IMR-90 (cell line): ENCODE measurements around the gene NT5C1A. TPM values are rescaled to one million over a fixed set of nuclear protein-coding genes. Genes with fewer than 3 reads are reported as not detected.

ENCODE experiments used
- ATAC-seq: fragments of 200-7000 bp; cut with Tn5 transposase; 2 replicates; pipeline ENCODE4 v1.9.1; 2020; ENCODE audit warnings: low read depth, mild to moderate bottlenecking, moderate library complexity
- BruUV-seq: library from RNA; stranded (reverse); fragments of 400-500 nt; replicated peaks from 2 replicates; lab custom pipeline; 2021; lab: Mats Ljungman, UMichigan
- CTCF ChIA-PET: fragments of 300-600 bp; formaldehyde crosslinking; extraction: SDS; loops from one replicate; lab custom pipeline; 2021; ENCODE audit warnings: antibody characterized with exemption; lab: Yijun Ruan, JAX
- POLR2A ChIA-PET: fragments of 300-600 bp; sonication (Branson Sonifier 250); formaldehyde crosslinking; loops from one replicate; lab custom pipeline; 2022; ENCODE audit warnings: antibody characterized with exemption; ENCODE audit not compliant: unreplicated experiment; lab: Charles Lee
- DNase-seq: peaks from one replicate; pipeline ENCODE4 v3.0.0; 2013
- H2AFZ ChIP-seq: replicated peaks from 2 replicates; pipeline ENCODE3; 2013; ENCODE audit warnings: low read length, mild to moderate bottlenecking; ENCODE audit not compliant: poor library complexity
- H2AK5ac ChIP-seq: 2 replicates; pipeline ENCODE4 v1.6.1; 2013; ENCODE audit warnings: low read depth, low read length, inconsistent platforms
- H2AK9ac ChIP-seq: replicated peaks from 2 replicates; pipeline ENCODE3; 2013; ENCODE audit warnings: mild to moderate bottlenecking, low read depth, low read length, moderate library complexity; ENCODE audit not compliant: poor library complexity
- H2BK120ac ChIP-seq: 2 replicates; pipeline ENCODE4 v1.6.1; 2013; ENCODE audit warnings: low read depth, low read length, inconsistent platforms
- H2BK15ac ChIP-seq: 3 replicates; pipeline ENCODE4 v1.6.1; 2013; ENCODE audit warnings: low read depth, low read length, inconsistent platforms
- H2BK20ac ChIP-seq: 2 replicates; pipeline ENCODE4 v1.6.1; 2013; ENCODE audit warnings: low read depth, mild to moderate bottlenecking, inconsistent platforms, low read length, moderate library complexity
- H2BK5ac ChIP-seq: 2 replicates; pipeline ENCODE4 v1.6.1; 2013; ENCODE audit warnings: mild to moderate bottlenecking, low read depth, low read length, inconsistent platforms; ENCODE audit not compliant: poor library complexity, severe bottlenecking
- H3K14ac ChIP-seq: replicated peaks from 2 replicates; pipeline ENCODE4 v1.6.1; 2013; ENCODE audit warnings: low read depth, low read length, inconsistent platforms
- H3K18ac ChIP-seq: 2 replicates; pipeline ENCODE4 v1.6.1; 2013; ENCODE audit warnings: low read depth, low read length, control low read depth
- H3K23ac ChIP-seq: 2 replicates; pipeline ENCODE4 v1.6.1; 2013; ENCODE audit warnings: low read depth, low read length, inconsistent platforms
- H3K27ac ChIP-seq: 2 replicates; pipeline ENCODE4 v1.5.1; 2013; ENCODE audit warnings: mild to moderate bottlenecking, control low read depth, low read length; ENCODE audit not compliant: insufficient read depth
- H3K27me3 ChIP-seq: 2 replicates; pipeline ENCODE4 v1.6.1; 2013; ENCODE audit warnings: low read length; ENCODE audit not compliant: control insufficient read depth, insufficient read depth
- H3K36me3 ChIP-seq: 2 replicates; pipeline ENCODE4 v1.6.1; 2013; ENCODE audit warnings: low read length, mixed read lengths; ENCODE audit not compliant: control insufficient read depth, insufficient read depth
- H3K4ac ChIP-seq: 2 replicates; pipeline ENCODE4 v1.6.1; 2013; ENCODE audit warnings: low read depth, low read length, inconsistent platforms
- H3K4me1 ChIP-seq: 2 replicates; pipeline ENCODE4 v1.6.1; 2013; ENCODE audit warnings: low read length, mixed read lengths; ENCODE audit not compliant: control insufficient read depth, insufficient read depth
- H3K4me2 ChIP-seq: 2 replicates; pipeline ENCODE4 v1.6.1; 2013; ENCODE audit warnings: low read depth, mild to moderate bottlenecking, control low read depth, low read length, moderate library complexity
- H3K4me3 ChIP-seq: 2 replicates; pipeline ENCODE4 v1.5.1; 2013; ENCODE audit warnings: low read depth, mild to moderate bottlenecking, control low read depth, low read length, moderate library complexity; ENCODE audit not compliant: insufficient read depth
- H3K56ac ChIP-seq: 2 replicates; pipeline ENCODE4 v1.6.1; 2013; ENCODE audit warnings: low read length, inconsistent platforms; ENCODE audit not compliant: insufficient read depth; ENCODE audit errors: extremely low read depth
- H3K79me1 ChIP-seq, 2 experiments: 2 replicates each; pipeline ENCODE4 v1.6.1; 2013; ENCODE audit warnings: low read length in 2 of 2, inconsistent platforms in 1 of 2, low read depth in 1 of 2
- H3K9ac ChIP-seq: 2 replicates; pipeline ENCODE4 v1.6.1; 2013; ENCODE audit warnings: low read depth, low read length, control low read depth
- H3K9me1 ChIP-seq: 2 replicates; pipeline ENCODE4 v1.6.1; 2013; ENCODE audit warnings: low read length, inconsistent platforms; ENCODE audit not compliant: insufficient read depth
- H3K9me3 ChIP-seq: 2 replicates; pipeline ENCODE4 v1.6.1; 2013; ENCODE audit warnings: low read length; ENCODE audit not compliant: control insufficient read depth, insufficient read depth
- H4K20me1 ChIP-seq: 2 replicates; pipeline ENCODE4 v1.6.1; 2013; ENCODE audit warnings: low read length, inconsistent platforms; ENCODE audit not compliant: insufficient read depth
- H4K5ac ChIP-seq: 2 replicates; pipeline ENCODE4 v1.6.1; 2013; ENCODE audit warnings: mild to moderate bottlenecking, low read depth, low read length, control low read depth
- H4K8ac ChIP-seq, 2 experiments: 2 replicates each; pipeline ENCODE4 v1.6.1; 2013; ENCODE audit warnings: low read depth in 2 of 2, low read length in 2 of 2, control low read depth in 1 of 2, inconsistent platforms in 1 of 2
- H4K91ac ChIP-seq: 2 replicates; pipeline ENCODE4 v1.6.1; 2013; ENCODE audit warnings: low read depth, low read length, inconsistent platforms; ENCODE audit not compliant: insufficient read depth
- CEBPB ChIP-seq: IDR thresholded peaks from 2 replicates; pipeline ENCODE4 v1.6.1; 2012; ENCODE audit warnings: low read depth, low read length, improper control_type of control experiment
- RAD21 ChIP-seq: IDR thresholded peaks from 2 replicates; pipeline ENCODE4 v1.6.1; 2012; ENCODE audit warnings: low read length, improper control_type of control experiment
- WGBS, 2 experiments: methylation state at CpG; one replicate each; pipeline versions ENCODE4 v1.1.5 to v1.1.7; 2013; ENCODE audit warnings: missing lambda C conversion rate in 2 of 2; ENCODE audit not compliant: insufficient read length in 1 of 2; ENCODE audit errors: extremely low coverage in 2 of 2; 5-methylcytosine and 5-hydroxymethylcytosine counted together
- dilution Hi-C: fragments of 300-500 bp; cut with HindIII; formaldehyde crosslinking; loops from one replicate; pipeline ENCODE4 v1.14.3; 2018; ENCODE audit warnings: low sequenced_read_pairs; ENCODE audit not compliant: unreplicated experiment
- in situ Hi-C: fragments of 300-500 bp; cut with MboI; formaldehyde crosslinking; loops from 3 replicates; pipeline ENCODE4 v1.14.3; 2019; ENCODE audit warnings: low sequenced_read_pairs, inconsistent platforms, mixed read lengths
- intact Hi-C: fragments of 100-400 bp; cut with micrococcal nuclease; formaldehyde crosslinking; loops from 2 replicates; pipeline ENCODE4 v1.10.0; 2022
- polyA plus RNA-seq, 3 experiments: library from polyadenylated mRNA; depleted of rRNA; stranded (reverse); fragments of >200 nt; gene quantifications; 2 replicates each; pipeline ENCODE4 v1.2.3, GENCODE V29; 2012; ENCODE audit warnings: low replicate concordance in 1 of 3
- total RNA-seq: library from RNA; depleted of rRNA; stranded (reverse); fragments of >200 nt; gene quantifications from 2 replicates; pipeline ENCODE4 v1.2.3, GENCODE V29; 2012

Gene NT5C1A
- total and polyA plus RNA-seq, 2 of the 4 experiments (the other 2 are of a cell fraction), result not detected

- Histone ChIP-seq H3K27ac (no peak overlapping the region), H3K14ac (no peak overlapping the region), H3K4ac (no peak overlapping the region), H2AFZ (no peak overlapping the region), H3K36me3 (no peaks in the 10 kb centered on the region), H2AK9ac (no peak overlapping the region), H3K18ac (no peak overlapping the region), H2AK5ac (no peak overlapping the region; the same call in 1 of the 2 replicates), H3K27me3 (peaks cover 26% of the 10 kb centered on the region; the same call in 1 of the 2 replicates), H4K20me1 (no peaks in the 10 kb centered on the region), H2BK15ac (no peak overlapping the region), H4K8ac (no peak overlapping the region), H3K23ac (no peak overlapping the region), H2BK120ac (no peak overlapping the region), H3K79me1 (no peaks in the 10 kb centered on the region; a peak in 1 of 4 replicates), H3K4me2 (peak overlapping the region; percentile 61; the same call in 1 of the 2 replicates), H4K5ac (no peak overlapping the region), H2BK5ac (no peak overlapping the region), H3K56ac (no peak overlapping the region), H4K91ac (no peak overlapping the region), H3K4me3 (no peak overlapping the region), H3K9me1 (peaks cover 4% of the 10 kb centered on the region; the same call in 1 of the 2 replicates), H2BK20ac (no peak overlapping the region), H3K9me3 (no peaks in the 10 kb centered on the region), H3K4me1 (no peaks in the 10 kb centered on the region; the same call in 1 of the 2 replicates), H3K9ac (no peak overlapping the region)
- ChIA-PET CTCF (no interaction called here), POLR2A (no interaction called here)
- TF ChIP-seq RAD21 (no peak), CEBPB (no peak)
- BruUV-seq, result no TSS peak
- DNase-seq (no peak), ATAC-seq (no peak)
- dilution Hi-C loops, result no loop called here
- intact Hi-C loops, result no loop called here
- WGBS, 2 experiments, result 72% methylated on average over 2 of the region's 3 CpGs; no CpG with 5 or more reads in 1 of the 2 experiments
- in situ Hi-C loops, result no loop called here
Observed at GRCh38 chr1:39633422-39633821, 38.5 kb downstream of the NT5C1A start.
